CD4-positive, alpha-beta T cell treated with Interleukin-6 for 4 hours (primary cell): Measurements from ENCODE around the gene GSTM4.
A peak's percentile ranks its signal among the peaks of the same experiment; 100 is the strongest.

Experiments
- DNase-seq: peaks from one replicate; pipeline ENCODE4 v3.0.0-alpha.2; 2020; ENCODE audit warnings: mixed read lengths

The GSTM4 gene

DNA sequence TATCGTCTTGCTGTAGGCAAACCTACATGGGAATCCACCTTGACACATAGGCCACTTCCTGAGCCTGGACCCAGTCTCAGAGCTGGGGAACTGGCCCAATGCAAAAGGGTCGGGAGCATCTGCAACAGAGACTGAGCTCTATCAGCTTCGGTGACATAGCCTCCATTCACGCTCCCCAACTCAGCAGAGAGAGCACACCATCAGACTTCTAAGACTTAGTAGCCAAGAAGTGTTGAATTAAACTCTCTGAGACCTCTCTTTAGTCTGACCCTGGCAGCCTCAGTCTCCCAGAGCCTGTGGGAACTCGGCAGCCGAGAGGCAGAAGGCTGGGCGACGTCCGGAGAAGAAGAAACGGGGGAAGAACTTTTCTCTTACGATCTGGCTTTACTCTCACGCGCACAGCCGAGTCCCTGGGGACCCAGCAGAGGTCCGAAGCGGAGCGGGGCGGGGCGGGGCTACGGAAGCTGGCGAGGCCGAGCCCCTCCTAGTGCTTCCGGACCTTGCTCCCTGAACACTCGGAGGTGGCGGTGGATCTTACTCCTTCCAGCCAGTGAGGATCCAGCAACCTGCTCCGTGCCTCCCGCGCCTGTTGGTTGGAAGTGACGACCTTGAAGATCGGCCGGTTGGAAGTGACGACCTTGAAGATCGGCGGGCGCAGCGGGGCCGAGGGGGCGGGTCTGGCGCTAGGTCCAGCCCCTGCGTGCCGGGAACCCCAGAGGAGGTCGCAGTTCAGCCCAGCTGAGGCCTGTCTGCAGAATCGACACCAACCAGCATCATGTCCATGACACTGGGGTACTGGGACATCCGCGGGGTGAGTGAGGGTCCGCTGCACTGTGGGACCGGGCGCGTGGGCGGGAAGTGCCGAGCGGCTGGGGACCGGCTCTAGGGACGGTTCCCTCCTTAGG, at the start of gene GSTM4:
GSTM4 (plus strand) TSS at position 485 of the 905 bp plus-strand sequence; CDS start at position 776, 291 bp downstream.
- peak; percentile 79 for DNase-seq

DNA sequence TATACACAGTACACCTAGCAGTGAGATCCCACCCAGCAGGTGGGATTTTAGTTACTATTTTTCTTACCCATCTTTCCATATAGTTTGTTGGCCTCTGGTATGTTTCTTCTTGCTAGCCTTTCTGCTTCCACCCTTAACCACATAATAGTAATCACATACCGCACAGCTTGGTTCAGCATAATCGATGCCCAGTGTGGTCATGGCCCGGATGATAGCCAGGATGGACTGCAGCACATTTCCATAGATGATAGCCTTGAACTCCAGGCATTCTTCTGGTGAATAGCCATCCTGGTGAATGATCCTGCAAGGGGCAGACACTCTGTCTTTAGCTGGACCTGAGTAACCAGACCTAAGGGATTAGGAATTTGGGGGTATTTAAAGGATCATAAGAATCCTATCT, 46.0 kb upstream of the GSTM4 start:
- no peak for DNase-seq

DNA sequence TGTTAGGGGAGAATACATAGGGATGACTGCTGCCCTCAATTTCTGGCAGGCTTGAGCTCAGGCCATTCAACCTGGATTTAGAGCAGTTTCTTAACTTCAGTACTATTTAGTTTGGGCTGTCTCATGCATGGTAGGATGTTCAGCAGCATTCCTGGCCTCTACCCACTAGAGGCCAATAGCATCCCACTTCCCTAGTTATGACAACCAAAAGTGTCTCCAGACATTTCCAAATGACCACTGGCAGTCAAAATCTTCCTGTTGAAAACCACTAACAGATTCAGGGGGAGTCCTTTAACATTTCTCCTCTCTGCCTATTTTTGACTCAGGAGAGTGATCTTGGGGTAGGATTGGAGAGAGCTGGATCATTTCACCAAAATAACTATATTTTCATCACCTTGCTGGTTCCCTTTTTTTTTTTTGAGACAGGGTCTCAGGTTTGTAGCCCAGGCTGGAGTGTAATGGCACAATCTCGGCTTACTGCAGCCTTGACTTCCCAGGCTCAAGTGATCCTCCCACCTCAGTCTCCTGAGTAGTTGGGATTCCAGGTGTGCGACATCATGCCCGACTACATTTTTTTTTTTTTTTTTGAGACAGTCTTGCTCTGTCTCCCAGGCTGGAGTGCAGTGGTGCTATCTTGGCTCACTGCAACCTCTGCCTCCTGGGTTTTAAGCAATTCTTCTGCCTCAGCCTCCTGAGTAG, 45.1 kb upstream of the GSTM4 start:
- no peak for DNase-seq

- no peak for DNase-seq
These were observed 44.5 kb upstream of the GSTM4 start for GRCh38 chr1:109611308-109611990.

DNA sequence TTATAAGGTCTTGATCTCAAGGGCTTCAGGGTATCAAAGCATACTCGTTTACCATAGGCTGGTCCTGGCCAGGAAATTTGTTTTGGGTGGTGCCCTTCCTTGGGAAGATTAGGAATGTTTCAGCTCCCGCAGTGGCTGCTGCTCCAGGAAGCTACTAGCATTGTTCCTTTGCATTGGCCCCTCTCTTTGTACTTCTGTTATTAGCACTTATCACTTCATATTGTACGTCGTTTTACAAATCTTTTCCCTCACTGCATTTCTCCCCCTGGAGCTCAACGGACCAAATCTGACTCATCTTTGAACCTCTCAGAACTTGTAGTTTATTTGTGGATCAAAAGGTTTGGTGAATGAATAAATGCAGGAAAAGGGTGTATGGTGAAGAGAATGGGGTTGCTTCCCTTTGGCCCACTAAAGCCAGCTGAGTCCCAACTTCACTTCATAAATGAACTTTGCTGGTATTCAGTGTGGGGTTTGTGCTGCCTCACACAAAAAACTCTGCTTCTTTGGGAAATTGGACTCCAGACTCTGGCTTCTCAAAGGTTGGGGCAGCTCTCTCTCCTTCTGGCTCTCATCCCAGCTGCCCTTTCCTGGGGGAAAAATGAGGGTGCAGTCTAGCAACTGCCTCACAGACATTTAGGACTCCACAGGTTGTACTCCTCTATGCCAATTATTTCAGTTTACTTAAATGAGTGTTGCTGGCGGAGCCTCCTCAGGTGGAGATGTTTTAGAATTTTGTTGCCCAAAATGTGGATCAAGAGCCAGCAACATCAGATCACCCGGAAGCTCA, 42.3 kb upstream of the GSTM4 start:
- no peak for DNase-seq

DNA sequence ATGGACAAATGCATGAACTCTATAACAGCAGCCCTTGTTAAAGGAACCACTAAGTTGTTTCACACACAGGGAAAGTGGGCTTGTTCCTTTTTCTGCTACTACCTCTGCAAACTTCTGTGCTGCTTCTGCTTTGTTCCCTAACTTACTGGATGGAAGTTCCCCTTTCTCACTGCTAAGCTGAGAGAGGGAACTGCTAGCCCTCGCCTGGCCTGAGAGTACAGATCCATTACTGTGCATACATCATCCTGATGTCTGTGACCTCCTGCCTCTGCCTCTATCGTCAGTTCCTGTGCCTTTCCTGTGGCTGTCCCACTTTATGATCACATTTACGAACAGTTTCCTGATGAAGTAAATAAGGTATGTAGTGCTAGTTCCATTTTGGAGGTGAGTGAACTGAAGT, 40.0 kb upstream of the GSTM4 start:
- DNase-seq, result peak; percentile 24

GRCh38 chr1:109616391-109616790, 39.5 kb upstream of the GSTM4 start:
- no peak for DNase-seq

- peak; percentile 16 for DNase-seq
These were observed 38.6 kb upstream of the GSTM4 start for GRCh38 chr1:109617291-109617801.

DNA sequence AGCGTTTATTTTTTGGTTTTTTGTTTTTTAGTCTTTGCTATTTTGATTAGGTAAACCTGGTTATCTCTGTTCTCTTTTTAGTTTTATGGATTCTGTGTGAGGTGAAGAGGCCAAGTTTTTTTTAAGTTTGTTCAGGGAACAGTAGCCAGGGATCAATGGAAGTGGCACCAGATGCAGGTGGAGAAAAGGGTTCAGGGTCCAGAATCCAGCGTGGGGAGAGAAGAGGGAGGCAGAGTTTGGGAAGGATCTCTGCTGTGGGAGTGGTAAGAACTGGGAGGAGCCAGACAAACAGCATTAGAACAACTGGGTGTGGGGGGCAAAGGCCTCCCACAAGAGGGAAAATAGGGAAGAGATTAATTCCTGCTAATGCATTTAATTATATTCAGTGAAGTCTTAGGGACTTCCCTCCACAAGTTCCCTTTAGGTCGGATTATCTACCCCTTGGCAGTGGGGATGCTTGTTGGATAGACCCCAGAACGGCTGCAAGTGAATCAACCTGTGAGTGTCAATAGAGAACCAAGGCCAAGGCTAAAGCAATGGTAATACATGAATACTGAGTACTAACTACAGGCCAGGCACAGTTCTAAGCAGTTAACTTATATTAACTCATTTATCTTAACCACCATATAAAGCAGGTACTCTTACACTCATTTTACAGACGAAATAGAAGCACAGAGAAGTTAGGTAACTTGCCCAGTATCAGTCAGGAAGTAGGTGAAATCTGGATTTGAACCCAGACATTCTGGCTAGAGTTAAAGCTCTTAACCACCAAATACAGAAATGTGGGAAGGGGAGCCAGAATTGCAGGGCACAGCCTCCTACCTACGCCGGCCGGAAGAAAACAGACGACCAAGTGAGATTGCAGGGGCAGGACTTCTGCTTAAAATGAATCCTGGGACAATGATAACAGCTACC, 37.0 kb upstream of the GSTM4 start:
- DNase-seq, result no peak

- peak; percentile 77 for DNase-seq
These were observed 36.1 kb upstream of the GSTM4 start, which contains the start of the genes AMPD2 and GNAT2 for GRCh38 chr1:109619576-109620400. Gene AMPD2 (plus strand): TSS chr1:109619837. CDS start chr1:109621176, 1,339 bp downstream. Gene GNAT2 (minus strand): TSS chr1:109619616. CDS start chr1:109612870, 6,746 bp downstream.

DNA sequence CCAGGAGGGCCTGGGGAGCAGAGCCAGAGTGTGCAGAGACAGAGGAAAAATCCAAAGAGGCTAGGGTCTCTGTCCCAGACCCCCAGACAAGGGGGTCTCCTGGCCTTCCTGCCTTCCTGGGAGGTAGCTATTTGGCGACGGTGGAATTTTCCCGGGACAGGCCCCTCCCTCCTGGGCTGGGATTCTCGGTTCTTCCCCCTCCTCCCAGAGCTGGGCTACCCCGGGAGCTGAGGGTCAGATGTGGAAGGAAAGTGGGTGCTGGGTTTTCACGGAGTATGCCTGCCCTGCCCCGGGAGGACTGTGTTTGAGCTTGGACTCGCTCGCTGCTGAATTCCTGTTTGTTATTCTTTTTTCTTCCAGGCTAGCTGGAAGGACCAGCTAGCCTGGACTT, 35.5 kb upstream of the GSTM4 start:
- DNase-seq, result no peak

GRCh38 chr1:109620841-109621286, 35.0 kb upstream of the GSTM4 start:
- peak; percentile 100 for DNase-seq

DNA sequence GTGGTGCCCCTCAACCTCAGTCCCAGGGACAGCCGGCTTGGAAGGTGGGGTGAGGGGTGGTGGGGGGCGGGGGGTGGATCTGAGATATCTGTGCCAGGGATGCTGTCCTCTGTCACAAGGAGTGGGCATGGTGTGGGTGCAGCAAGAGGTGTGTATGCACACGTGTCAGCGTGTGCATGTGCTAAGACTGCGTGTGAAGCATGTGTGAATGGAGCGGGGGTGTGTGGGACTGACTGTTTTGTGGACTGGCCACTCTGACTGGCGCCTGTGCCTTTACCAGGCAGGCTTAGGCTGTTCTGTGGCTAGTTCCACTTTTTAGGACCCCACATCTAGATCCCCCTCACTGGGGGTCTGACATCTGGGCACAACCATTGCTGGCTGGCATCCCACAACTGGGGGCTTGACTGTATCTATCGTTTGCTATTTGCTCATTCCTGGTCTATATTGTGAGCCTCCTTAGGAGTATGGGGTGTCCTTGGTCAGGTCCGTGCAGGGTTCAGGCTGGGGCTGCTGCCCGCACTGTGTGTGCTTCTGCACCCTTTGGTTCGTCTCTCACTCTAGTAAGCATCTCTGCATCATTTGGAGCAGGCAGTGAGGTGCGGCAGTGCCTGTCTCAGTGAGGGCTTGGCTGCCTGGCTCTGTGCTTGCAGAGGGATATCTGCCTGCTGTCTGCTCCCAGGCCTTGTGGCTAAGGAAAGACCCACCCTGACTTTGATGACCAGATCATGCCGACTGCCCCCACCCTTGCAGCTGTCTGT, 34.3 kb upstream of the GSTM4 start:
- DNase-seq, result peak; percentile 13

- DNase-seq, result no peak
These were observed 33.6 kb upstream of the GSTM4 start for GRCh38 chr1:109622137-109622892.

- no peak for DNase-seq
These were observed 33.0 kb upstream of the GSTM4 start for GRCh38 chr1:109622895-109623294.

DNA sequence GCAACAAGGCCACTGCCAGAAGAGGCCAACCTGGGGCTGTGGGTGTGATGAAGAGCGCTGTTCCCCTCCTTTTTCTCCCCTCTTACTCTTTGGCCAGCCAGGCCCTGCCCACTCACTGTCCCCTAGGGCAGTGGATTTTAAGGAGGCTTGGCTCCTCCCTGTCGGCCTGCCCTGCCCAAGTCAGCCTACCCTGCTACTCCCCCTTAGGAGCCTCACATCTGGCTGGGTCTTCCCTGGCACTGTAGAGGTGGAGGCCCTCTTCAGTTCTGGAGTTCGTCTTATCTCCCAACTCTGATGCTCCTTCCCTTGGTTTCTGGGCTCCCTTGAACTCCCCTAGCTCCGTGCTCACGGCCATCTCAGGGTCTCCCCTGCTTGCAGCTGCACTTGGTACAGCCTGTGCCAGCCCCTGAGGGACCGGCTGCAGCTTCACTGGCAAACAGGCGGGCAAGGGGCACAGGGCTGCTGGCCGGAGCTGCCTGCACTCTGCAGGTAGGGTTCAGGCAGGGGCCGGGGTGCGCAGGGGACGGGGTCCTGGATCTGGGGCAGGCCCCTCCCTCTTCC, 32.2 kb upstream of the GSTM4 start:
- no peak for DNase-seq

- DNase-seq, result peak; percentile 41
These were observed 31.5 kb upstream of the GSTM4 start for GRCh38 chr1:109624201-109625010.
